ENCODE results near the gene RPS6KC1. TPM values are rescaled to one million over a fixed set of nuclear protein-coding genes. Genes with fewer than 3 reads are reported as not detected.
"Not testable (repeated sequence)": the region's sequence is repeated elsewhere in the genome, so short reads cannot be mapped to it uniquely, and the experiment has no call there.

Gene RPS6KC1
- total RNA-seq, 1 donor = 15.6 TPM

- DNase-seq (ENCODE audit: low read depth in 2 of 3, low spot score in 2 of 3) = no peak
These were observed 97.9 kb downstream of the RPS6KC1 start for GRCh38 chr1:213148905-213149304.

DNA sequence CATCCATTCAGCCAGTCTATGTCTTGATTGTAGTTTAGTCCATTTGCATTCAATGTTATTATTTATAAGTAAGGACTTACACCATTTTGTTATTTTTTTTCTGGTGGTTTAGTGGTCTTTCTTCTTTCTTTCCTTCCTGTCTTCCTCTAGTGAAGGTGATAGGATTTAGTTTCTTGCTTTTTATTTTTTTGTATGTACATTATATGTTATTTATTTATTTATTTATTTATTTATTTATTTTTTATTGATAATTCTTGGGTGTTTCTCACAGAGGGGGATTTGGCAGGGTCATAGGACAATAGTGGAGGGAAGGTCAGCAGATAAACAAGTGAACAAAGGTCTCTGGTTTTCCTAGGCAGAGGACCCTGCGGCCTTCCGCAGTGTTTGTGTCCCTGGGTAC, 99.0 kb downstream of the RPS6KC1 start:
- not testable (repeated sequence) for DNase-seq (ENCODE audit: low read depth in 2 of 3, low spot score in 2 of 3)

GRCh38 chr1:213154056-213154685, 103.1 kb downstream of the RPS6KC1 start:
- DNase-seq (ENCODE audit: low read depth in 2 of 3, low spot score in 2 of 3) = peak in 2 of 3 donors; percentile 37 to 64

DNA sequence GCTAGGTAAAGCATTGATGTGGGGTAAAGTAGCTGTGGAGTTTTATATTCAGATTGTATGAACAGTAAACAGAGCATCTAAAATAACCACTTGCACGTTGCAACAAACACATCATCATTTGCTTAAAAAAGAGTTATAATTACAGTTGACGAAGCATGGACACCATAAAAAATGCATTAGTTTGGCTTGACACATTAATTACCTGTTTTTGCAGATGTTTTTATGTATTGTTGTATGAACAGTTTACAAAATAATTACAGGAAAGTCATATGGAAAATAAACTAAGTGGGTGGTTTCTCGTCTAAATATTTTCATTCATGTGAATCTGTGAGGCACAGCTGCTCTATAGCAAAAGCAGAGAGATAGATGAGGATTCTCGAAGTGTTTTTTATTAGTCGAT, 108.3 kb downstream of the RPS6KC1 start:
- no peak for DNase-seq (ENCODE audit: low read depth in 2 of 3, low spot score in 2 of 3)

- not testable (repeated sequence) for DNase-seq (ENCODE audit: low read depth in 2 of 3, low spot score in 2 of 3)
These were observed 109.4 kb downstream of the RPS6KC1 start for GRCh38 chr1:213160442-213160841.

- no peak for DNase-seq (ENCODE audit: low read depth in 2 of 3, low spot score in 2 of 3)
These were observed 111.3 kb downstream of the RPS6KC1 start for GRCh38 chr1:213162338-213162737.

GRCh38 chr1:213162862-213163261, 111.8 kb downstream of the RPS6KC1 start:
- no peak for DNase-seq (ENCODE audit: low read depth in 2 of 3, low spot score in 2 of 3)

DNA sequence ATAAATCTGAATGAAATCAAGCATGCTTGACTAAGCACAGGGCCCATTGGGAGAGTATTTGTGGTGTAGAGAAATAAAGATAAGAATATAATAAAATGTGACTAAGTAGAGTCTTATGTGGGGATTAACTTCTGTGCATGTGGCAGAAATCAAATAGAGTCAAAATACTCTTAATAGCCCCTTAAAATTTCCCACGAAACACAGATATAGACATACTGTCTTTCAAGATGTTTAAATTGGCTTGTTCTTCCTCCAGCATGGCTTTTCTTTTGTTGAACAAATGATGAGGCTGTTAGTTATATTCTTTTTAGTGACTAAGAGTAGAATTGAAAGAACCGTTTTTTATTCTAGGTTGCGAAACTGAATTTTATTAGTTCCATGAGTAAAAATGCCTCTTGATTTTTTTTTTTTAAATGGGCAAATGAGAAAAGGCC, 112.3 kb downstream of the RPS6KC1 start:
- no peak for DNase-seq (ENCODE audit: low read depth in 2 of 3, low spot score in 2 of 3)

DNA sequence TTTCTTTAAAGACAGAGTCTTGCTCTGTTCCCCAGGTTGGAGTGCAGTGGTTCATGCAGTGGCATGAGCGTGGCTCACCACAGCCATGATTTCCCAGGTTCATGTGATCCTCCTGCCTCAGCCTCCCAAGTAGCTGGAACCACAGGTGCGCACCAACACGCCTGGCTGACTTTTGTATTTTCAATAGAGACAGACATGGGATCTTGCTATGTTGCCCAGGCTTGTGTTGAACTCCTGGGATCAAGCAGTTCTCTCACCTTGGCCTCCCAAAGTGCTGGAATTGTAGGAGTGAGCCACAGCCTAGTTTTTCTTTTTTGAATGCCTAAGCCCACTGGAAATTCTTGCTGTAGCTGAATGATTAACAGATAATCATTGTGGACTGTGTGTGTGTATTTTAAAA, 113.5 kb downstream of the RPS6KC1 start:
- no peak for DNase-seq (ENCODE audit: low read depth in 2 of 3, low spot score in 2 of 3)

GRCh38 chr1:213166852-213167251, 115.8 kb downstream of the RPS6KC1 start:
- DNase-seq (ENCODE audit: low read depth in 2 of 3, low spot score in 2 of 3) = no peak

GRCh38 chr1:213171711-213172110, 120.7 kb downstream of the RPS6KC1 start:
- no peak for DNase-seq (ENCODE audit: low read depth in 2 of 3, low spot score in 2 of 3)

DNA sequence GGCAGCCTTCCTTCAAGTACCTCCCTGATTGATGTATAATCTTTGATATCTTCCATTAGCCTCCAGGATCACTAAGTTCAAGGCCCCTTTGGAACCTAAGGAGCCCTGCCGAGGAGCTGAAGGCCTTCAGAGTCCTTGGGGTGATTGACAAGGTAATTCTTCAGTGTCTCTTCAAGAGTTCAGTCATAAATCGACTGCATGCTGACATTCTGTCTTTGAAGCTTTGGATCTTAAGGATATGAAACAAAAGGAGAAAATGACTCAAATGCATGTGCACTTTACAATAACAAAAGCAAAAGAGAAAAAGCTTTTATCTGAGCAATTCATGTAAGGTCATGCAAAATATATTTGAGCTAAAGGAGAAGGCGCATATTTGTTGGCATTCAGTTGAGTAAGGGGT, 125.3 kb downstream of the RPS6KC1 start:
- DNase-seq (ENCODE audit: low read depth in 2 of 3, low spot score in 2 of 3) = no peak

GRCh38 chr1:213179784-213180183, 128.7 kb downstream of the RPS6KC1 start:
- DNase-seq (ENCODE audit: low read depth in 2 of 3, low spot score in 2 of 3) = no peak

DNA sequence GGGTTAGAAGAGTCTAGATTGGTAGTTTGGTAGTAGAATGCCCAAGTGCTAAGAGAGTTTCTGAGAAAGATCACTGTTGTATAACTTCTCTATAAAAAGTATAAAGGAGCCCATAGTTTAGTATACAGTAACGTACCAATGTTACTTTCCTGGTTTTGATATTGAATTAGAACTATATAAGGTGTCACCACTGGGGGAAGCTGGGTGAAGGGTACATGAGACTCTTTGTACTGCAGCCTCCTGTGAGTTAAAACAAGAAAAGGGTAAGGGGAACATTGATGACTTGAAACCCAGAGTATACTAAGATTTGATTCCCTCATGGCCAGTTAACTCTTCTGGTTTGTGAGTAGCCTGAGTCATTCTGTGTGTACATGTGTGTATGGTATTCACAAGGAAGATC, 129.8 kb downstream of the RPS6KC1 start:
- DNase-seq (ENCODE audit: low read depth in 2 of 3, low spot score in 2 of 3) = no peak

DNA sequence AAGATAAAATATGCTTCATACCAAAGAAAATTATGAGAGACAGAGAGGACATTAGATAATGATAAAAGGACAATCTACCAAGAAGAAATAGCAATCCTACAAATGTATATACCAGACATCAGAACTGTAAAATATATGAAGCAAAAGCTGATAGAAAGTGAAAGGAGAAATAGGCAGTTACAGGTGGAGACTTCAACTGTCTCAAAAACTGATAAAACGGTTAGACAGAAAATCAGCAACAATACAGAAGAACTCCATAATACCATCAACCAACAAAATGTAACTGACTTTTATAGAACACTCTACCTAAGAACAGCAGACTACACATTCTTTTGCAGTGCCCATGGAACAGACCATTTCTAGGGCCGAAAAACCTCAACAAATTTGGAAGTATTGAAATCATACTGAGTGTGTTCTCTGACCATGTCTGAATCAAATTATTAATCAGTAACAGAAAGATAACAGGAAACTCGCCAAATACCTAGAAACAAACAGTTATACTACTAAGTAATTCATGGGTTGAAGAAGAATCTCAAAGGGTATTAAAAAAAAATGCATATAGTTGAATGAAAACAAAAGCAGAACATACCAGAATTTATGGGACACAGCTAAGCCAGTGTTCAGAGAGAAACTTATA, 132.1 kb downstream of the RPS6KC1 start:
- no peak for DNase-seq (ENCODE audit: low read depth in 2 of 3, low spot score in 2 of 3)

GRCh38 chr1:213186168-213186567, 135.1 kb downstream of the RPS6KC1 start:
- peak in 1 of 3 donors; percentile 60 for DNase-seq (ENCODE audit: low read depth in 2 of 3, low spot score in 2 of 3)

GRCh38 chr1:213192026-213192425, 141.0 kb downstream of the RPS6KC1 start:
- no peak for DNase-seq (ENCODE audit: low read depth in 2 of 3, low spot score in 2 of 3)

- DNase-seq (ENCODE audit: low read depth in 2 of 3, low spot score in 2 of 3) = no peak
These were observed 143.3 kb downstream of the RPS6KC1 start for GRCh38 chr1:213194383-213194782.

- no peak for DNase-seq (ENCODE audit: low read depth in 2 of 3, low spot score in 2 of 3)
These were observed 143.8 kb downstream of the RPS6KC1 start for GRCh38 chr1:213194855-213195254.

GRCh38 chr1:213196328-213197054, 145.4 kb downstream of the RPS6KC1 start:
- not testable (repeated sequence) for DNase-seq (ENCODE audit: low read depth in 2 of 3, low spot score in 2 of 3)

- DNase-seq (ENCODE audit: low read depth in 2 of 3, low spot score in 2 of 3) = no peak
These were observed 149.6 kb downstream of the RPS6KC1 start for GRCh38 chr1:213200630-213201029.
